Glomerular endothelial cell (primary cell): ENCODE data around the gene PPP1R14C. TPM values are rescaled to one million over a fixed set of nuclear protein-coding genes. Genes with fewer than 3 reads are reported as not detected.
"Not testable (repeated sequence)": the region's sequence is repeated elsewhere in the genome, so short reads cannot be mapped to it uniquely, and the experiment has no call there.

ENCODE experiments used
- DNase-seq: peaks from one replicate; pipeline ENCODE4 v3.0.0-alpha.2; 2011; ENCODE audit warnings: low read depth, low spot score; ENCODE audit errors: extremely low read depth
- total RNA-seq: library from RNA; depleted of rRNA; stranded (reverse); fragments of >200 nt; gene quantifications from 2 replicates; pipeline ENCODE4 v1.2.3, GENCODE V29; 2015

Gene PPP1R14C
- total RNA-seq, 1 donor from 2014 or later: 3.0 TPM

DNA sequence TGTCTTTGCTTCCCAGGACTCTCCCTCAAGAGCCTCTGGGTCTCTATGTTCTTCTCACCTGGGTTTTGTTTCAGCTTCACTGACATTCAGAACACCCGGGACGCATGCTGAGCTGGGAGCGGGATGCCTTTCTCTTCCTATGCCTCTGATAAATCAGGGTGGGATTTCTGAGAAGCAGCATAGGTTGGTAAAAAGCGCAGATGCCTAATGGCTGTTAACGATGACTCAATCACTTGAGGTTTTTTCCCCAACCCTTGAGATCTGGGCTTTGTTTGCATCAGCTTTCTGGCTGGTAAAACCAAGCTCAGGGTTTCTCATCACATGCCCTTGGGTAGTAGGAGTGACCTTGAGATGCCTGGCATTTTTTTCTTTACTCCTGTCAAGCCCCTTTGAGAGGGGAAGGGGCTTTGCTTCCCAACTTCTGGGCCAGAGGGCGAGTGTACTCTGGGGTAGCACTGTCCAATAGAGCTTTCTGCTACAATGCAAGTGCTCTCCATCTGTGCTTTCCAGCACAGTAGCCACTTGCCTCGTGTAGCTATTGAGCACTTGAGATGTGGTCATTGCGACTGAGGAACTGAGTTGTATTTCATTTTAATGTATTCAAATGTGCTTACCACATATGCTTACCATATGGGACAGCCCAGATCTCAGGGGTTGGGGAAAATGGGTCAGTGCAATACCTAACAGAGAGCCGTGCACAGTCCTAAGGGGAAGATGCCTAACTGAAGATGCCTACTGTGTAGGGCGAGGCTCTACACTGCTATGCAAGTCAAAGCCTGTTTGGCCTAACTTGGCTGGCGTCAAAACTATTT lies 69.1 kb downstream of the PPP1R14C start:
- no peak for DNase-seq

DNA sequence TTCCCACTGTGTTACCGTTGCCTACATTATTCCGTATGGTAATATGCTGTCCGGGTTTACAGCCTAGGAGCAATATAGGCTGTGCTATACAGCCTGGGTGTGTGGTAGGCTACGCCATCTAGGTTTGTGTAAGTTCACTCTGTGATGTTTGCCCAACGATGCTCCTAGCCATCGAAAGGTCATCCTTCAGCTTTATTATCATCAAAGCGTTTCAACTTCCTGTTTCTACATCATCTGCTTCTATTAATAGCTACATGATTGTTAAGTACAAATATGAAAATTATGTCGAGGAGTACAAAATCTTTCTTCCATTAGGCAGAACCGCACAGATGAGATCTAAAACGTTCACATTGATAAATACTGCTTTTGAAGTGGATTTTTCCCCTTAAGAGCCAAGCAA lies 69.9 kb downstream of the PPP1R14C start:
- no peak for DNase-seq

DNA sequence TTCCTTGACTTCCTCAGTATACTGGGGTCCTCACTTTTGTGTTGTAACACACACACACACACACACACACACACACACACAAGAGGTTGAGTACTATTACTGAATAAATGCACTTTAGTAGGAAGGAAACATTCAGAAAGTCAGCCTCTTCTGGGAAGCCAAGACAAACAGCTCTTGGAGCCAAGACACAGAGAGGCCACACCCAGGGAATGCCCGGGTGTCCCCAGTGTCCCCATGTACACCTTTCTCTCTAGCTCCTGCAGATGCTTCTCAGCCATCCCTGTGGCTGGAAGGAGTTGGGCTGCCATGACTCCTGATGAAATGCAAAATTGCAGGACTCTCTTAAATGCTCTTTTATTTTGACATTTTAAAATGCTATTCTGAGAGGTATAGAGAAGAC lies 70.5 kb downstream of the PPP1R14C start:
- DNase-seq: no peak

DNA sequence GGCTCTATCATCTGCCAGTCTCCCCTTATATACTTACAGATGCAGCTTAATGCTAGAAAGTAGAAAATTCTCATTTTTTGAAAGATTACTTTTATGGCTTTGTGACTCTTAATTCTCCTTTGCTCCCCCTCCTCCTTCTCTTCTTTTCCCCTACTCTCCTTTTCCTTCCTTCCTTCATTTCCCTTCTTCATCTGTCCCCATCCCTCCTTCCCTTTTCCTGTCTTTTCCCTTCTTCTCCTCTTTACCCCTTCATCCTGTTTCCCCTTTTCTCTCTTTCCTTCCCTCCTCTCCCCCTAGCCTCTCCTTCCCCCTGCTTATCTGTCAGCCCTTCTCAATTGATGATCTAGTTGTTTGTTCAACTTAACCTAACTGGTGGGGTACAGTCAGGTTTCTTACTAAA lies 71.5 kb downstream of the PPP1R14C start:
- no peak for DNase-seq

DNA sequence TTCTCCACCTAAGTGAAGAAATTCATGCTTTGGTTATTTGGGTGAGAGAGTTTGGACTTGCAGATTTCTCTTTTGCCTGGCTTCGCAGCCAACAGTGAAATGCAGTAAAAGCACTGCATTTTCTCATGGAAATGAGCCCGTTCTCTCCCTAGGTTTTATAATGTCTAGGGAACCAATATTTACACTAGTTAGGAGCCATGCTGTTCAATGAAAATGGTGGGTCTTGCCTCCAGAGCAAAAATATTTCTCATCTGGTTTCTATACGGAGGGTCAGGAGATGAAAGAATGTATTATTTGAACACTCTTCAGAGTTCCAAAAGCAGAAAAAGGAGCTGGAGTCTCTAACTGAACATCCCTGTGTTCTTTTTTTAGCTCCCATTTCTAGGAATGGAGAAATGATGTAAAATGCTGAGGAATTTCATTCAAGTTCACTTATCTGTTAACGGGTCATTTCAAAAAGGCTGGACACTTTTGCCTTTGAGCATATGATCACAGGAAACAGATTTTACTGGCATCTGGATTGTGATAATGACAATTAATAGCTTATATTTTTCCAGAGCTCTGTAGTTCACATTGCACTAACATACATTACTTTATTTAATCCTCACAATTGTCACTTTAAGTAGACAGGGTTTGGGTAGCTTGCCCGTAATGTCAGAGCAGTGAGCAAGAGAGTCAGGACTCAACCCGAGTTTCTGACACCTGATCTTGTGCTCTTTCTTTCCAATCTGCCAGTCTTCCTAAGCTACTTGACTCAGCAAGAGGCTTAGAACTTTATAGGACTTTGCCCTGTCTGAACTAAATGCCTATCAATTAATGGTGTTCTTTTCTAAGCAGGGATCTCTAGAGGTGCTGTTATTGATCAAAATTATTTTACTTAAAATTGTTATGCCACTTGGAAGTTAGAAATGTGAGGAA lies 78.0 kb downstream of the PPP1R14C start:
- DNase-seq: no peak

DNA sequence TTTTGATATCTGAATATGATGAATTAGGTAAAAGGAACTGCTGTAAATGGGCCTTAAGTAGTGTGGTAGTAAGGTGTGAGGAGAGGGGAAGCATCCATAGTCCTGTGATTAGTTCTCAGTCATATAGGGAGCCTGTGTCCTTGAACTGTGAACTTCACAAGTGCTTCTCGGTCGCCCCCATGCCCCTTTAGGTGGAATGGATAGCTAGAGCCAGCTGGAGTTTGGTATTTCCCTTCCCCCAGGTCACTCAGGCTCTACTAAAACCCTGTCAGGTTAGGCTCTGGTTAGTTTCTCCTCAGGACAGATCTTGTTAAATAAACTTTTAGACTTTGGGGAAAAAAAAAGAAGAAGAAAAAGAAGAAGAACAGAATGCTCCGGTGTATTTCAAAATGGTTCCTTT lies 82.0 kb downstream of the PPP1R14C start:
- DNase-seq: no peak

DNA sequence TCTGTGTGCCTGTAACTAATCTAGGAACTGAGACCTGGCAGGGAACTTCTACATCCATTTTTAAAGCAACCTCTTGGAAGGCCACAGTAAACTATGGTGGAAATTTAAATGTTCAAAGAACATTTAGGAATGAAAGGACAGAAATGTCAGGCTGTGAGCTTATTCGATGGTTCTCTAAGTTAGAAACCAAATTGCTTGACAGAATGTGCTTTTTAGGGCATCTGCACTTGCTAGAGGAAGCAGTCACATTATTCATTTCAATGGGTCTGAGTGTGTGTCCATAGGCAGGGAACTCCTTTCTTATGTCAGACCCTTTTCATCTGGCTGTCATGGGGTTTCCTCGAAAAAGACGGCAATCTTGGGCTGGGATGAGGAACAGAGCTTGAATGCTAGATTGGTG lies 84.4 kb downstream of the PPP1R14C start:
- no peak for DNase-seq

DNA sequence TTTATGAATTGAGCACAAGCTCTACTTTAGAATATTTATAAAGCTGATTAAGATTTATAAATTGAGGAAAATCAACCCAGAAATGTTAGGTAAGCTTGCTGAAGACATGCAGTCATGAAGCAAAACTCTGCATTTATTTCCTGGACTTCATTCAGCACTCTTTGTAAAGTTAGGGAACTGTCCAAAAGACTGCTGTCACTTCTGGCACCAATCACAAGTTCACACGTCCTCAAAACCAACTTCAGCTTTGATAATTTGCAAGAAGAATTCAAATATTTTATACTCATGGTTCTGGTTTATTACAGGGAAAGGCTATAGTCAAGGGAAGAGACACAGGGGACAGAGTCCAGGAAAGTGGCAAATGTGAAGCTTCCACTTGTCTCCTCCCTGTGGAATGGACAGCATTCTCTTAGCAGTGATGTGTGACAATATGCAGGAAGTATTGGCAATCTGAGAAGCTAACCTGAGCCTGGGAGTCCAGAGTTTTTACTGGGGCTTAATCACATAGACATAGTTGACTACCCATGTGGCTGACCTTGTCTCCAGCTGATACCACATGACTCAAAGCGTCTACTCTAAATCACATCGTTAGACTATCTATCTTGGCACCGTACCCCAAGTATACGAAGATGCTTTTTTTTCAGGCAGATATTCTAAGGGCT lies 85.4 kb downstream of the PPP1R14C start:
- no peak for DNase-seq

DNA sequence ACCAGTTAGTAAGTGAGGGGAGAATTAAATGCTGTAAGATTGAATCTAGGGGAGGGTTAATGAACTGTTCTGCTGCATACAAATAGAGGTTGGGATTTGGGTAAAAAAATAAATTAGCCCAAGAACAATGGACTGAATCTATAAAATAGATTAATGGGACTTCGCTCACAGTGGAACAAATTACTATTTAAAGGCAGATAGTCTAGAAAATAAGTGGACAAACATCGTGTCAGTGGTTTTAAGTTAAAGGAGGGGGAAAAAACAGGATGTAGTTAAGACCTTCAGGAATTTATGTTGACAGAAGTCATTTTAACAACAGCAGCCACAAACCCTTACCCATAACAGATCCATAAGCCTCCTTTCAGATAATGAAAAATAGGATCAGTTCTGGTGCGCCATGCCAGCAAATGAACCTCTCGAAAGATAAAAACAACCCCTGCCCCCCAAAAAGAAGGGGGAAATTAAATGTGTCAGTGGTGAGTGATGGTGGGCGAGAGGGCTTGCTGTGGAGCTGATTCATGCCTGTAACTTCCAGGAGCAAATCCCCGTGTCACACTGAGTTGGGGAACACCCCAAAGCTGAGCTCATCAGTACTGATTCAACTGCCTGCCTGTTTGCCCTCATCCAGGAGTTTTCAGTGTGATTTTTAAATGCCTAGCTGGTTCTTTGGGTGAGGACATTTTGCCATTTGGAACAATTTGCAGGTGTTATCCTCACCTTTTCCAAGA lies 86.8 kb downstream of the PPP1R14C start:
- DNase-seq: no peak

DNA sequence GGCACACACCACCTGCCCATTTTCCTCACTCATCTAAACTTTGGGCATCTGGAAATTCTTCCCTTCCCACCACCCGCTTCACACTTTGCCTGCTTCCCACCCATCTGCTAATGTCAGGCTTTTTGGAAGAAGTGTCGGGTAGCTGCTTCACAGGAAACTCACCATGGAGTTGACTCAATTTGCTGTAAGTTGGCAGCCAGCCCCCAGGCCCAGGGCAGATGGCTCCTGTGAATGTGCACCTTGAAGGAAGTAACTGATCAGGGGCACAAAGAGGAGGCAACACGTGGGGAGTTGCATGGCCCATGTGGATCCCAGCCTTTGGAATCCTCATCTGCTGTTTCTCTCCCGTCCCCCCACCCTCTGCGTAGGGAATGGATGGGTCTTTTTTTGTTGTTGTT lies 87.3 kb downstream of the PPP1R14C start:
- no peak for DNase-seq

DNA sequence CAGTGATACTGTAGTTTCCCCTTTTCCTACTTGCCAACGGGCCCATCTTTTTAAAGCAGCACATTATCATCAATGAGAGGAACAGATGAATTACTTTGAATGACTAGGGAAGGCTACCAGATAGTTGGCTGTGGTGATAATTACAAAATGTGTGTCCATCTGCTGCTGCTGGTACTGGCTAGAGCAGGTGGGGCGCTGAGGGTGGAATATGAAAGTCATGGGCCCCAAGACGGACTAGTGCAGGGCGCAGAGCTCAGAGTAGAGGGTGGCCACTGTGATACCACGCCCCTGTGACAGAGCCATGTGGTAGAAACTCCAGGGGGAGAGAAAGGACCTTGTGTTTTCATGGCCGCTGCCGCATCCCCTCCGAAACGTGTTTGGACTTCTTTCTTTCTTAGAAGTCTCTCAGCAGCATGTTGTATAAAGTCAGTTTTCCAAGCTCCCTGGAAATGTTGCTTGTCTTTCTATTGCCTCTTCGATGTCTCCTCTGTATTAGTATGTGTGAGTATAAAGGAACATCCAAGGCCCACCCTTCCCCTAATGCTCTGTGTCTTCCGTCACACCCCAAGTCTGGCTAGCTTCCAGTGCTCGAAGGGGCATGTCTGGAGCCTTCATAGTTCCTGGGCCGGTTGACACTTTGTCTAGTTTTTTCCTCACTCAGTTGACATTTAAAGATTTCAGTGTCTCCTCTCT lies 88.1 kb downstream of the PPP1R14C start:
- no peak for DNase-seq

DNA sequence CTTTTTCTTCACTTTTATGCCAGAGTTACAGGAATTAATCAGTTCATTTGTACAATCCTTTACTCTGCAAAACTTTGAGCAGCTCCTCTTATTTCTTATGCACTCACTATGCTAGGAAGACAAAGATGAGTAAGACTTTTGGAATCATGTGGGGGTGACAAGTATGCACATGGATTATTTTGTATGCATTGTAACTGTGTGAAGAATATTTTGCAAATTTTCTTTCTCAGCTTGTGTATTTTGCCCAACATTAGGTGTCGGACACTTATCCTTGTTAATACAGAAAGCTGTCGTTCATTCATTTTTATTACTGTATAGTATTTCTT lies 88.6 kb downstream of the PPP1R14C start:
- no peak for DNase-seq

DNA sequence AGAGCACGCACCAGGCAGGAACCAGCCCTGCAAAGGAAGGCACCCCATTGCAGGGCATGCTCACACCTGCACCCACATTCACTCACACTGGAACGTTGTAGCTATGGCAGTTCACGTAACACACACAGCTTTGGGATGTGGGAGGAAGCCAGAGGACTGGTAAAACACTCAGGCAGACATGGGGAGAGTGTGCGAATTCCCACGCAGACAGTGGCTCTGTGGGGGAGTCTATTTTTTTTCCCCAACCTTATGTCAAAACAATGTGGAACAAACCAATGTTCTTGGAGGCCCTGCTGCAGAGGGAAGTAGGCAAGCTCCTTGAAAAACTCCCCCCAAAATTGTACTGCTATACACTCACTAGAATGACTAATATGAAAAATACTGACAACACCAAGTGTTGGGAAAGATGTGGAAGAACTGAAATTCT lies 91.0 kb downstream of the PPP1R14C start:
- no peak for DNase-seq

DNA sequence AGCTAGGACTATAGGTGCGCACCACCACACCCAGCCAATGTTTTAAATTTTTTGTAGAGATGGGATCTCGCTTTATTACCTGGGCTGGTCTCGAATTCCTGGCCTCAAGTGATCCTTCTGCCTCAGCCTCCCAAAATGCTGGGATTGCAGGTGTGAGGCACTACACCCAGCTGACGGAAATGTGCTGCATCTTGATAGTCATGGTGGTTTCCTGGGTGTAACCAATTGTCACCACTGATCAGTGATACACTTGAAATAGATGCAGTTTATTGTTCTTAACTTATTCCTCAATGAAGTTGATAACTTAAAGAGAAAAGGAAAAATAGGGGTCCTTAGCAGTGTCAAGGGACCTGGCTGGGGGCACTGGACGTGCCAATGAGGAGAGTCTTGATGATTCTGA lies 92.4 kb downstream of the PPP1R14C start:
- no peak for DNase-seq

DNA sequence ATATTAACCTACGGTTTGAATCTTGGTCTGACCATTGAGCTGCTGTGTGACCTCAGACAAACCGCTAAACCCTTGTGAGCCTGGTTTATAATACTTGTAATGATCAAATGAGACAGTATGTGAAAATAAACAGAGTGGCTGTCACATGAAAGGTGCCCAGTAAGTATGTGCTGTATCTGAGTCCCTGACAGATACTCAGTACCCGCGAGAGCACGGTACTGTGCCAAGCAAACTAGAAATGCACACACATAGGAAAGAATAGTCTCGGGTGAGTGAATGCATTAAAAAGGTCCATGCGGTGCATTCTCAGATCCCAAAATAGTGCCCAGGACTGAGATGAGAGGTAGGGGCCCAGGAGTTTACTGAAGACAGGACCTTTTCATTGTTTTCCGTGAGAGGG lies 93.3 kb downstream of the PPP1R14C start:
- no peak for DNase-seq

DNA sequence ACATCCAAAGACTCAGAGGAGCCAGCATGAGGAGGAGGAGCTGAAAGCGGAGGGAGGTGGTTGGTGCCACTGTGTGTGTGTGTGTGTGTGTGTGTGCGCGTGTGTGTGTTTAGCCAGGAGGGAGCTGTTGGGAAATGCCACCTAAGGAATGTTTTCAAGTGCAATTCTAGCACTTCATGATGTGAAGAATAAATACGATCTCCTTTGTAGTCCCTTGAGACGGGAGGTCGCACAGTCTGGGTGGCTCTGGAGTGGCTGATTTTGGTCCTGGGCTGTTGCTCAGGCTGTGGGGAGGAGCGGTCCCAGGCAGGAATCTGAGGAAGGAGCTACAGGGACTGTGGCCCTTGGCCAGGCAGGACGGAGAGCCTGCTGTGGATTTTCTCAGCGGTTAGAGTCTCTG lies 93.7 kb downstream of the PPP1R14C start:
- no peak for DNase-seq

DNA sequence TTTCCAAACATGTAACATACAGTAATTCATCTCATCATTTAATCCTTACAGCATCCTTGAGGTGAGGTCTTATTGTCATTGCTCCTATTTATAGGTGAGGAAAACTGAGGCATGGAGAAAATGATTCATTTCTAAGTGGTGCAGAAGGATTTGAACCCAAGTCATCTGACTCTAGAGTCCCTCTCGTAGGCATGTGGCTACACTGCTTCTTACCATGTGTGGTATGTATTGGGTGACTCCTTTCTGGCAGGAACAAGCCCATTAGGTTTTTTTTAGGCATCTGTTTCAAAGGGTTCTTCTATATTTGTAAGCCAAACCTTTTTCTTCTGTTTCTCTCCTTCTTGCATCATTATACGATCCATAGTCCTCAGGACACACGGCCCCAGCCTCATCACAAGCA lies 94.8 kb downstream of the PPP1R14C start:
- DNase-seq: no peak

DNA sequence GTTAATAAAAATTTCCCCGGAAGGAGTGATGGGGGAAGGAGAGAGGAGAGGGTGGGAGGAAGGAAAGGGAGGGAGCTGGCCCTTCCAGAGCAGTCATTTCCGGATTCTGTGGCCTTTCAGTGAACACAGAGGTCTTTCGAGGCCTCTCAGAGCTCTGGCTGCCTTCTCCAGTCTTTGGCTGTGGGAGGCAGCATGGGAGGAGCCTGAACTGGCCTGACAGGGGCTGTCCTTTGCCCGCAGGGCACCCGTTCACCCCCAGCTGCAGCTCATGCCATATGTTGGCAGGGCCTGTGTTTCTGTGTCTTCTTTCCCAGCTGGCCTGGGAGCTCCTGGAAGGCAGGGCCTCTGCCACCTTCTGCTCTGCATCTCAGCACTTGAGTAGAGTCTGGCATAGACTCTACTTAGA lies 95.5 kb downstream of the PPP1R14C start:
- no peak for DNase-seq

DNA sequence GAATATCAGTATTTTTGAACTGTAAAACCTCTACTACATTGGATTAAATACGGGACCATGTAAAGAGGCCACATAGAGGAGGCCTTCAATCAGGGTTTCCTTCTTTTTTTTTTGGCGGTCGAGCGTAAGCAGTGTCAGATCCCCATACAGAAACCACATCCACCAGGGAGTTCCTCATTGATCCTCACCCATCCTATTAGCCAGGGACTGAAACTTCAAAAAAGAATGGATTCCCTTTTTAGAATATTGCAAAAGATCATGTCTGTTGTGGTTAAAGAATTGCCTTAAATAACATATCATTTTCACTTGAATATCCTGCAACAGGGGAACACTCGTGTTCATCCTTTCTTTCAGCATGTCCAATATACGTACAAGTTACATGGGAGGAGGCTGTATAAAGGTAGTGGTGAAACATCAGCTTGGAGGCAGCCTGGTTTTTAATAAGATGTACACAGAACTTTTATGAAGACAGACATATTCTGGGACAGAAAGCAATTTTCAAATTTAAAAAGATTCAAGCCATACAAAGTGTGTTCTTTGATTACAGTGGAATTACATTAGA lies 96.1 kb downstream of the PPP1R14C start:
- no peak for DNase-seq

DNA sequence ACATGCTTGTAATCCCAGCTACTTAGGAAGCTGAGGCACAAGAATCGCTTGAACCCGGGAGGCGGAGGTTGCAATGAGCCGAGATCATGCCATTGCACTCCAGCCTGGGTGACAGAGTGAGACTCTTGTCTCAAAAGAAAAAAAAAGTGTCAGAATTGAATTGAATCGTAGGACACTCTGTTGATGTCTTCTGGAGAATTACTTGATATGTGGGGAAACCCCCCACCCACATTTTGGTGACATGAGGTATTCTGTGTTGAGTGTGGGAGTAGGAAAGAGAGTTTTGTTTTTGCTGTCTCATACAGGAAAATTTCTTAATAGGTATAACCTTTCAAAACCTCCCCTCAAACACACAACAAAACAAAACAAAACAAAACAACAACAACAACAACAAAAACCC lies 98.9 kb downstream of the PPP1R14C start:
- DNase-seq: not testable (repeated sequence)
